ENCODE measurements around the gene PHRF1.
A peak's percentile ranks its signal among the peaks of the same experiment; 100 is the strongest.

PHRF1 gene

GRCh38 chr11:587978-588380 is 11.7 kb downstream of the PHRF1 start:
- H3K27ac Mint-ChIP-seq, result peak overlapping the region; percentile 98
- no peaks in the 10 kb centered on the region for H3K9me3 Mint-ChIP-seq (ENCODE audit: low read depth)
- peaks cover 28% of the 10 kb centered on the region for H3K4me1 Mint-ChIP-seq (ENCODE audit: low read depth)
- H3K36me3 Mint-ChIP-seq, result peaks cover 5% of the 10 kb centered on the region
- peak overlapping the region; percentile 85 for H3K4me3 Mint-ChIP-seq
- H3K27me3 Mint-ChIP-seq, result no peaks in the 10 kb centered on the region

- H3K27me3 Mint-ChIP-seq, result no peaks in the 10 kb centered on the region
- H3K27ac Mint-ChIP-seq, result peak overlapping the region; percentile 34
- peak overlapping the region; percentile 23 for H3K4me3 Mint-ChIP-seq
- peaks cover 28% of the 10 kb centered on the region for H3K4me1 Mint-ChIP-seq (ENCODE audit: low read depth)
- H3K9me3 Mint-ChIP-seq (ENCODE audit: low read depth), result no peaks in the 10 kb centered on the region
- H3K36me3 Mint-ChIP-seq, result peaks cover 5% of the 10 kb centered on the region
Measured at GRCh38 chr11:589798-590197, 13.5 kb downstream of the PHRF1 start.

DNA sequence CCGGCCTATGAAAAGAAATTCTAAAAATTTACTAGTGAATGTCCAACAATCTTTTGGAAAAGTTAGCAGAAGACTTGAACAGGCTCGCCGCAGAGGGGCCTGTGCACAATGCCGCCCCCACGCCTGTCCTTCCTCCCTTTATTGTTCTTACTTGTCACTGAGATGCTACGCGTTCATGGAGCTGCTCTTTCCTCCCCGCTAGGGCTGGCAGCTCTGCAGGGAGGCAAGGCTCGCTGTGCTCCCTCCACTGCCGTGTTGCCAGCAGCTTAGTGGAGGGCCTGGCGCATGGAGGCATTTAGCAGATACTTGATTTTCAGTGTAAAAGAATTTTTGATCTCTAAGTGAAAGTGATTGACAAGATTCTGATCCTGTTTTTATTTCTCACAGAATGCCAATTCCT is 14.7 kb downstream of the PHRF1 start:
- no peaks in the 10 kb centered on the region for H3K27me3 Mint-ChIP-seq
- no peaks in the 10 kb centered on the region for H3K9me3 Mint-ChIP-seq (ENCODE audit: low read depth)
- H3K36me3 Mint-ChIP-seq, result peaks cover 5% of the 10 kb centered on the region
- H3K4me3 Mint-ChIP-seq, result no peak overlapping the region
- peaks cover 29% of the 10 kb centered on the region for H3K4me1 Mint-ChIP-seq (ENCODE audit: low read depth)
- no peak overlapping the region for H3K27ac Mint-ChIP-seq

- no peak overlapping the region for H3K4me3 Mint-ChIP-seq
- no peak overlapping the region for H3K27ac Mint-ChIP-seq
- no peaks in the 10 kb centered on the region for H3K27me3 Mint-ChIP-seq
- peaks cover 5% of the 10 kb centered on the region for H3K36me3 Mint-ChIP-seq
- no peaks in the 10 kb centered on the region for H3K9me3 Mint-ChIP-seq (ENCODE audit: low read depth)
- H3K4me1 Mint-ChIP-seq (ENCODE audit: low read depth), result peaks cover 25% of the 10 kb centered on the region
Measured at GRCh38 chr11:592501-592900, 16.2 kb downstream of the PHRF1 start.

DNA sequence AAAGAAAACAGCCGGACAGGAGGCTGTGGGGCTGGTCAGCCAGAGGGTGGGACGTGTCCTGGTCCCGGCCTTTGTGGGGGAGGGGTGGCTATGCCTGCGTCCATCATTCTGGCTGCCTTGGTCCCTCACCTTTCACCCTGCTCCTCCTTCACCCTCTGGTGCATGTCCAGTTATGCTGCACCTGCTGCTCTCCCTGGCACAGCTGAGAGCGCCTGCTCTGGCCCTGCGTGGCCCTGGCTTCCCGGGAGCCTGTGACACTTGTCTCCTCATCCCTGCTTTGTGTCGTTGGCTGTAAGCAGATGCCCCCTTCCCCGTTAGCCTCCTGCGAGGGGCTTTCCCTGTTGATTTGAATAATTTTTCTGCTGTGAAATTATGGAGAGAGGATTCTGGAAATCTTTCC is 16.6 kb downstream of the PHRF1 start:
- no peak overlapping the region for H3K4me3 Mint-ChIP-seq
- H3K9me3 Mint-ChIP-seq (ENCODE audit: low read depth), result no peaks in the 10 kb centered on the region
- H3K4me1 Mint-ChIP-seq (ENCODE audit: low read depth), result peaks cover 21% of the 10 kb centered on the region
- H3K27ac Mint-ChIP-seq, result no peak overlapping the region
- no peaks in the 10 kb centered on the region for H3K27me3 Mint-ChIP-seq
- H3K36me3 Mint-ChIP-seq, result peaks cover 5% of the 10 kb centered on the region

DNA sequence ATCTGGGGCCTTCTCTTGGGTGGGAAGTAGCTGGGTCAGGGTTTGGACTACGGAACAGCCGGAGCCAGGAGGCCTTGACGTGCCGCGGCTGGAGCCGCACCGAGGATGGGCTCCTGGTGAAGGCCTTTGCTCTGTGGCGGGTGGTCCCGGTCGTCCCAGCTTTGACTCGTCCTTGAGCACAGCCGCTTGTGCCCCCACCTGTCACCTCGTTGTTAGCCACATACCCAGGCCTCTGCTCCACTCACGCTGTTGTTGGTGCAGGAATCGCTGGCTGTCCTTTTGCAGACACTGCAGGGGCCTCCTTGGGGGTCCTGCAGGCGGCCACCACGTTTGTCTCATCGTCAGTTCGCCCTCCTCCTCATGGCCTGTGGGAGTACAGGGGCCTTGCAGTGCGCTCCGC is 17.1 kb downstream of the PHRF1 start:
- Mint-ChIP-seq H3K4me3 (no peak overlapping the region), H3K27ac (no peak overlapping the region), H3K27me3 (no peaks in the 10 kb centered on the region), H3K4me1 (ENCODE audit: low read depth) (peaks cover 16% of the 10 kb centered on the region), H3K9me3 (ENCODE audit: low read depth) (no peaks in the 10 kb centered on the region), H3K36me3 (peaks cover 5% of the 10 kb centered on the region)

- Mint-ChIP-seq H3K36me3 (peaks cover 3% of the 10 kb centered on the region), H3K27me3 (no peaks in the 10 kb centered on the region), H3K9me3 (ENCODE audit: low read depth) (no peaks in the 10 kb centered on the region), H3K4me3 (no peak overlapping the region), H3K27ac (no peak overlapping the region), H3K4me1 (ENCODE audit: low read depth) (peaks cover 9% of the 10 kb centered on the region)
Measured at GRCh38 chr11:595400-595799, 19.1 kb downstream of the PHRF1 start.

- Mint-ChIP-seq H3K27ac (no peak overlapping the region), H3K9me3 (ENCODE audit: low read depth) (no peaks in the 10 kb centered on the region), H3K27me3 (no peaks in the 10 kb centered on the region), H3K36me3 (peaks cover 3% of the 10 kb centered on the region), H3K4me3 (no peak overlapping the region), H3K4me1 (ENCODE audit: low read depth) (peaks cover 9% of the 10 kb centered on the region)
Measured at GRCh38 chr11:596374-596773, 20.1 kb downstream of the PHRF1 start.

GRCh38 chr11:597166-597725 is 21.0 kb downstream of the PHRF1 start:
- H3K4me1 Mint-ChIP-seq (ENCODE audit: low read depth), result peaks cover 8% of the 10 kb centered on the region
- H3K27me3 Mint-ChIP-seq, result no peaks in the 10 kb centered on the region
- no peak overlapping the region for H3K4me3 Mint-ChIP-seq
- H3K27ac Mint-ChIP-seq, result no peak overlapping the region
- H3K36me3 Mint-ChIP-seq, result peaks cover 3% of the 10 kb centered on the region
- no peaks in the 10 kb centered on the region for H3K9me3 Mint-ChIP-seq (ENCODE audit: low read depth)

- no peaks in the 10 kb centered on the region for H3K27me3 Mint-ChIP-seq
- no peak overlapping the region for H3K4me3 Mint-ChIP-seq
- H3K27ac Mint-ChIP-seq, result no peak overlapping the region
- no peaks in the 10 kb centered on the region for H3K9me3 Mint-ChIP-seq (ENCODE audit: low read depth)
- no peaks in the 10 kb centered on the region for H3K36me3 Mint-ChIP-seq
- H3K4me1 Mint-ChIP-seq (ENCODE audit: low read depth), result peaks cover 7% of the 10 kb centered on the region
Measured at GRCh38 chr11:598005-598680, 21.9 kb downstream of the PHRF1 start.

- Mint-ChIP-seq H3K4me1 (ENCODE audit: low read depth) (no peaks in the 10 kb centered on the region), H3K36me3 (no peaks in the 10 kb centered on the region), H3K9me3 (ENCODE audit: low read depth) (no peaks in the 10 kb centered on the region), H3K27me3 (no peaks in the 10 kb centered on the region), H3K27ac (peak overlapping the region; percentile 10), H3K4me3 (no peak overlapping the region)
Measured at GRCh38 chr11:601573-602245, 25.4 kb downstream of the PHRF1 start.

- Mint-ChIP-seq H3K9me3 (ENCODE audit: low read depth) (no peaks in the 10 kb centered on the region), H3K4me1 (ENCODE audit: low read depth) (no peaks in the 10 kb centered on the region), H3K4me3 (no peak overlapping the region), H3K36me3 (no peaks in the 10 kb centered on the region), H3K27me3 (no peaks in the 10 kb centered on the region), H3K27ac (no peak overlapping the region)
Measured at GRCh38 chr11:603154-603553, 26.9 kb downstream of the PHRF1 start.

GRCh38 chr11:605286-606129 is 29.2 kb downstream of the PHRF1 start:
- Mint-ChIP-seq H3K9me3 (ENCODE audit: low read depth) (no peaks in the 10 kb centered on the region), H3K36me3 (no peaks in the 10 kb centered on the region), H3K4me1 (ENCODE audit: low read depth) (no peaks in the 10 kb centered on the region), H3K27ac (no peak overlapping the region), H3K4me3 (no peak overlapping the region), H3K27me3 (no peaks in the 10 kb centered on the region)

DNA sequence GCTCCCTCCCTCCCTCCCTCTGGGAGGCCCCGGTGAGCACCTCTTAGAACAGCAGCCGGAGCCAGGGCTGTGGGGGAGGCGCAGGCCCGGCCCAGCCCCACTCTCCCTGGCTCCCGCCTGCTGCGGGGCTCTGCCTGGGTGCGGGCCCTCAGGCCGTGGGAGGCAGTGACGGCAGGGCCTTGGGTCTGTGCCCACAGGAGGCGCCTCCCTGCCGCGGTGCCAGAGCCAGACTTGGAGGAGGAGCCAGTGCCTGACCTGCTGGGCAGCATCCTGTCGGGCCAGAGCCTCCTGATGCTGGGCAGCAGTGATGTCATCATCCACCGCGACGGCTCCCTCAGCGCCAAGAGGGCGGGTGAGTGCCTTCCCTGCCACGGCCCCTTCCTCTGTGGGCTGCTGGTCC is 30.0 kb downstream of the PHRF1 start:
- no peaks in the 10 kb centered on the region for H3K27me3 Mint-ChIP-seq
- H3K4me3 Mint-ChIP-seq, result no peak overlapping the region
- H3K27ac Mint-ChIP-seq, result no peak overlapping the region

More for the DNA sequence above, 30.0 kb downstream of the PHRF1 start:
- no peaks in the 10 kb centered on the region for H3K9me3 Mint-ChIP-seq (ENCODE audit: low read depth)
- H3K4me1 Mint-ChIP-seq (ENCODE audit: low read depth), result no peaks in the 10 kb centered on the region
- no peaks in the 10 kb centered on the region for H3K36me3 Mint-ChIP-seq

Data from activated naive CD8-positive, alpha-beta T cell (primary cell).